ENCODE measurements around the gene IRX4.

The IRX4 gene

GRCh38 chr5:1905108-1905507 lies 22.4 kb upstream of the IRX4 start:
- peaks cover 59% of the 10 kb centered on the region for H3K27me3 Mint-ChIP-seq
- H3K9me3 Mint-ChIP-seq, result peaks cover 18% of the 10 kb centered on the region
- H3K27ac Mint-ChIP-seq, result no peak overlapping the region
- peaks cover 5% of the 10 kb centered on the region for H3K36me3 Mint-ChIP-seq
- ATAC-seq, result no peak
- H3K4me1 Mint-ChIP-seq, result no peaks in the 10 kb centered on the region
- no peak overlapping the region for H3K4me3 Mint-ChIP-seq

GRCh38 chr5:1901983-1902382 lies 19.3 kb upstream of the IRX4 start:
- H3K36me3 Mint-ChIP-seq, result peaks cover 5% of the 10 kb centered on the region
- no peak overlapping the region for H3K27ac Mint-ChIP-seq
- ATAC-seq, result no peak
- peaks cover 44% of the 10 kb centered on the region for H3K27me3 Mint-ChIP-seq
- H3K4me1 Mint-ChIP-seq, result no peaks in the 10 kb centered on the region
- peaks cover 18% of the 10 kb centered on the region for H3K9me3 Mint-ChIP-seq
- no peak overlapping the region for H3K4me3 Mint-ChIP-seq

- Mint-ChIP-seq H3K27me3 (peaks cover 50% of the 10 kb centered on the region), H3K4me1 (no peaks in the 10 kb centered on the region), H3K36me3 (peaks cover 5% of the 10 kb centered on the region), H3K9me3 (peaks cover 18% of the 10 kb centered on the region), H3K4me3 (no peak overlapping the region), H3K27ac (no peak overlapping the region)
- ATAC-seq, result no peak
These were observed 18.3 kb upstream of the IRX4 start for GRCh38 chr5:1901061-1901460.

DNA sequence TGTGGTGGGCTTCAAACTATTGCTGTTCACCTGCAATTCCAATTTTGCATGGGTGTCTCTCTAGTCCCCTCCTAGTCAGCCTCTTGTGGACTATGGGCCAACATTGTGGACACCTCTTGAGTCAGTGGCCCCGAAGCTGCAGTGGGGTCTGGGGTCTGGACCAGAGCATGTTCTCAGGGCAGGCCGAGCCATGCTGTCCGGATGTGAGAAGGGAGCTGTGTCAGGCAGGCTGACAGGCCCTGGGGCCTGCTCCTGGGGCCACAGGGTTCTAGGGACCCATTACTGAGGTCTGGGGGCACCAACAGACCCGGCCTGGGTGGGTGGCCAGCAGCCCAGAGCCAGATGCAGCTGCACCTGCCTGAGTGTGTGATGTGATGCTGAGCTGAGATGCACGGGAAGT lies 16.5 kb upstream of the IRX4 start:
- Mint-ChIP-seq H3K27ac (no peak overlapping the region), H3K4me3 (no peak overlapping the region), H3K4me1 (no peaks in the 10 kb centered on the region), H3K9me3 (peaks cover 14% of the 10 kb centered on the region), H3K27me3 (peaks cover 54% of the 10 kb centered on the region), H3K36me3 (no peaks in the 10 kb centered on the region)
- no peak for ATAC-seq

DNA sequence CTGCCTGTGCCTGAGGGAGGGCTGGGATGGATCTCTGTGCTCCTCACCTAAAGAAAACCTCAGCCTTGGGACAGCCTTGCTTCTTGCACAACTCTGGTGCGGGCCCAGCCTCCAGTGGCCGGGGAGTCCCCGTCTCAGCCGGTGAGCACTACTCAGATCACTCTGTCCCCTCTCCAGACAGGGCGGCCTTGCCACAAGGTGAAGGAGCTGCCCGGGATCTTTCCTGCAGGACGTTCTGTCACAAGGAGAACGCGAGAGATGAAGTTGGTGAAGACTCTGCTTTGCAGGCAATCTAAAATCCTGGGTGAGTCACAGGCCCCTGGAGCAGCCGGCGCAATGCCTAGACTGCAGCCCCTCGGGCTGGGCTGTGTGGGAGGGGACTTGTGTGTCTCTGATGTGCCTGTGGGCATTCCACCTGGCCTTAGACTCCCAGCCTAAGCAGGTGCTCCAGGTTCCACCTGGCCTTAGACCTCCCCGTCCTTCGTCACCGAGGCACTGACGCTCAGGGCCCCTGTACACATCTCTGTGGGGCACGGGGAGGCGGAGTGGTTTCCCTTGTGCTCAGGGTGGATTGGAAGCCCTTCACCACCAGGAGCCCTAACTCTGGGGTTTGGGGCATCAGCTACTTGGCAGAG lies 15.2 kb upstream of the IRX4 start:
- Mint-ChIP-seq H3K9me3 (peaks cover 9% of the 10 kb centered on the region), H3K4me1 (no peaks in the 10 kb centered on the region), H3K27ac (no peak overlapping the region), H3K4me3 (no peak overlapping the region), H3K27me3 (peaks cover 51% of the 10 kb centered on the region), H3K36me3 (no peaks in the 10 kb centered on the region)
- ATAC-seq, result no peak

GRCh38 chr5:1897386-1897785 lies 14.7 kb upstream of the IRX4 start:
- H3K36me3 Mint-ChIP-seq, result no peaks in the 10 kb centered on the region
- H3K27me3 Mint-ChIP-seq, result peaks cover 55% of the 10 kb centered on the region
- H3K4me3 Mint-ChIP-seq, result no peak overlapping the region
- H3K4me1 Mint-ChIP-seq, result no peaks in the 10 kb centered on the region
- H3K9me3 Mint-ChIP-seq, result peaks cover 8% of the 10 kb centered on the region
- no peak for ATAC-seq
- H3K27ac Mint-ChIP-seq, result no peak overlapping the region

DNA sequence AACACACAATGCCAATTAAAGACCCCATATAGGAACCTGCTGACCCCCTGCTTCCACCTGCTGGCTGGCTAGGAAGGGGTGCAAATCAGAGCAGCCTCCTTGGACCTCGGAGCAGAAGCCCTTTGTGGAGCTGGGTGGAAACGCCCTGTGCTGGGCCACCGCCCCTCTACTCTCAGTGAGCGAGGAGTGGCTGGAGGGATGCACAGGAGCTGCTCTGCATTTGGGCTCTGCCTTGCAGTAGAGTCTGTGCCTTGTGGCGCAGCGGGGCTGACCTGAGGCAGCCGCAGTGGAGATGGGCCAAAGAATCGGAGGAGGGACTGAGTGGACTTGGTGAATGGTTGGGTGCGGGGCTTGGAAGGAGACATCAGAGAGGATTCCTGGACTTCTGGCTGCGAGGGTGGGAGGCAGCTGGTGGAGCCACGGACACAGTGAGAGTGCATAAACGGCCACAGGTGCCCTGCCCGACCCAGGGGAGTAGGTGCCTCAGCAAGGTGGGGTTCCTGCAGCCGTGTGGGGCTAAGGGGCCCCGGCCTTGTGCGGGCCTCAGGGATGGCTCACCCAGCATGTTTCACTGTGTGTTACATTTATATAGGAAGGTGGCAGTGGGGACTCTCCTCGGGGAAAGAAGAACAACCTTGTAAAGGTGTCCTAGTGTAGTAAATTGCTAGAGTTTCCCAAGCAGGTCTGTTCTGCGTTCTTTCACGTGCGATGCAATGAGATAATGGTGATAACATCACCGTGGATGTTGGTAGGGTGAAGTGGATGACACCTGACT lies 14.1 kb upstream of the IRX4 start:
- no peaks in the 10 kb centered on the region for H3K36me3 Mint-ChIP-seq
- no peaks in the 10 kb centered on the region for H3K4me1 Mint-ChIP-seq
- ATAC-seq, result no peak
- no peak overlapping the region for H3K4me3 Mint-ChIP-seq
- H3K27ac Mint-ChIP-seq, result no peak overlapping the region
- H3K27me3 Mint-ChIP-seq, result peaks cover 60% of the 10 kb centered on the region
- peaks cover 5% of the 10 kb centered on the region for H3K9me3 Mint-ChIP-seq

DNA sequence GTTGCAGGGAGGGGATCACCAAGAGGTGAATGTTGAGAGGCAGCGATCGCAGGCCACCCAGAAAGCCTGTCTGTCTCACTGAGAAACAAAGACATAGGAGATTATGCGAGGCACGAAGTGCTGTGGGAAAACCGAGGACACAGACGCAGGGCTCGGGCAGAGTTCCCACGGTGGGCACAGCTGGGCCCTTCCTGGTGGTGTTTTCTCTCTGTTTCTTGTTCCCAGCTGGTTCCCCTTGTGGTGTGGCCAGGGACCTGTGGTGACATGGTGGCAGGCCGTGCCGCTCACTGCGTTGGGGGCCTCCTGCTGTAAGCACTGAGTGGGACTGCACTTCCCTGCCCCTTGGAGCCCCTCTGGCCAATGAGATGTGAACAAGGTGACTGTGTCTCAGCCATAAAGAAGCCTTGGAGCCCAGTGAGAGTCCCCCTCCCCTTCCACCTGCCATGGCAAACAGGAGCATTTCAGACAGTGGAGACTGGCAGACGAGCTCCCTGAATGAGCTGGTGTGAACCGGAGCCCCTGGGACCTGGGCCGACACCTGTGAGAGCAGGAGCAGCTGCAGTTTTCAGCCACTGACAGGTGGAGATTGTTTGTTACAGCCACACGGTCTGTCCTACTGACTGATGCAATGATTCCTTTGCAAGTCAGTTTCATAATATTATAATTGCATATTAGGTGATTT lies 13.2 kb upstream of the IRX4 start:
- Mint-ChIP-seq H3K4me1 (no peaks in the 10 kb centered on the region), H3K36me3 (no peaks in the 10 kb centered on the region), H3K9me3 (no peaks in the 10 kb centered on the region), H3K27ac (no peak overlapping the region), H3K27me3 (peaks cover 58% of the 10 kb centered on the region), H3K4me3 (no peak overlapping the region)
- no peak for ATAC-seq

- peaks cover 66% of the 10 kb centered on the region for H3K27me3 Mint-ChIP-seq
- no peaks in the 10 kb centered on the region for H3K4me1 Mint-ChIP-seq
- ATAC-seq, result no peak
- H3K27ac Mint-ChIP-seq, result no peak overlapping the region
- H3K4me3 Mint-ChIP-seq, result no peak overlapping the region
- H3K9me3 Mint-ChIP-seq, result no peaks in the 10 kb centered on the region
- no peaks in the 10 kb centered on the region for H3K36me3 Mint-ChIP-seq
These were observed 11.5 kb upstream of the IRX4 start for GRCh38 chr5:1894243-1894642.

- Mint-ChIP-seq H3K4me1 (no peaks in the 10 kb centered on the region), H3K4me3 (no peak overlapping the region), H3K9me3 (no peaks in the 10 kb centered on the region), H3K36me3 (no peaks in the 10 kb centered on the region), H3K27ac (no peak overlapping the region), H3K27me3 (peaks cover 71% of the 10 kb centered on the region)
- ATAC-seq, result no peak
These were observed 11.0 kb upstream of the IRX4 start for GRCh38 chr5:1893754-1894153.

- ATAC-seq, result no peak
- Mint-ChIP-seq H3K27me3 (peaks cover 79% of the 10 kb centered on the region), H3K4me3 (no peak overlapping the region), H3K36me3 (no peaks in the 10 kb centered on the region), H3K9me3 (no peaks in the 10 kb centered on the region), H3K4me1 (no peaks in the 10 kb centered on the region), H3K27ac (no peak overlapping the region)
These were observed 10.1 kb upstream of the IRX4 start for GRCh38 chr5:1892685-1893445.

DNA sequence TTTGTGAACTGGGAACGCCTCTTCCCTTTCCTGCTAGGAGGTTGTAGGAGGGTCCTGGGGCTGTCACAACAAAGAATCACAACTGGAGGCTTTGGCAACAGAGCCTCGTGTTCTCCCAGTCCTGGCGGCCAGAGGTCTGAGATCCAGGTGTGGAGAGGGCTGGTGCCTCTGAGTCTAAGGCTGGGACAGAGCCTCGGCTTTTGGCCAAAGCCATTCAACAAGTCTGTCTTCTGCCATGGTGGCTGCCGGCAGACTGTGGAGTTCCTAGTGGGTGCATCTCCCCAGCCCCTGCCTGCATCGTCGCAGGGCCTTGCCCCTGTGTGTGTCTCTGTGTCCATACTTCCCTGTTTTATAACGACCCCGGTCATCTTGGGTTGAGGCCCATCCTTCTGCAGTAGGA lies 9.5 kb upstream of the IRX4 start:
- Mint-ChIP-seq H3K36me3 (no peaks in the 10 kb centered on the region), H3K27ac (no peak overlapping the region), H3K27me3 (peaks cover 78% of the 10 kb centered on the region), H3K9me3 (no peaks in the 10 kb centered on the region), H3K4me3 (no peak overlapping the region), H3K4me1 (no peaks in the 10 kb centered on the region)
- ATAC-seq, result no peak

- Mint-ChIP-seq H3K27me3 (peaks cover 70% of the 10 kb centered on the region), H3K4me3 (no peak overlapping the region), H3K36me3 (no peaks in the 10 kb centered on the region), H3K4me1 (no peaks in the 10 kb centered on the region), H3K27ac (no peak overlapping the region), H3K9me3 (no peaks in the 10 kb centered on the region)
- ATAC-seq, result no peak
These were observed 8.7 kb upstream of the IRX4 start for GRCh38 chr5:1891391-1891790.

DNA sequence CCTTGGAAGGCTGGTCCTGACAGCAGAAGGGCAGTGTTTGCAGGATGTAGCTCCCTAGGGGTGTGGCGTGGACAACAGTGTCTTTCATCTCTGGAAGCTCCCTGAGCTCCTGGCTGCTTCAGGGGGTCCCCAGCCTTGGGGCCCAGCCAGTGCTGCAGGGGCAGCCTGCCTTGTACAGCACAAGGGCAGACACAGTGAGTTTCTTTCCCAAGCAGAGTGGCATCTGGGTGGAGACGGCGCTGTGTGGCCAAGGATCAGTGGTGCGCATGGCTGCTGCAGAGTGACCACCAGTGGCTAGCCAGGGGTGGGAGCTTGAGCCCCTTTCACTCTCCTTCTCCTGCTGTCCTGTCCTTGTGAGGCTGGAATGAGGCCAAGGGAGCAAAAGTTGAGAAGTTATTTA lies 7.6 kb upstream of the IRX4 start:
- no peak overlapping the region for H3K27ac Mint-ChIP-seq
- no peak for ATAC-seq
- H3K4me3 Mint-ChIP-seq, result no peak overlapping the region
- H3K36me3 Mint-ChIP-seq, result no peaks in the 10 kb centered on the region
- H3K4me1 Mint-ChIP-seq, result no peaks in the 10 kb centered on the region
- H3K9me3 Mint-ChIP-seq, result no peaks in the 10 kb centered on the region
- H3K27me3 Mint-ChIP-seq, result peaks cover 70% of the 10 kb centered on the region

DNA sequence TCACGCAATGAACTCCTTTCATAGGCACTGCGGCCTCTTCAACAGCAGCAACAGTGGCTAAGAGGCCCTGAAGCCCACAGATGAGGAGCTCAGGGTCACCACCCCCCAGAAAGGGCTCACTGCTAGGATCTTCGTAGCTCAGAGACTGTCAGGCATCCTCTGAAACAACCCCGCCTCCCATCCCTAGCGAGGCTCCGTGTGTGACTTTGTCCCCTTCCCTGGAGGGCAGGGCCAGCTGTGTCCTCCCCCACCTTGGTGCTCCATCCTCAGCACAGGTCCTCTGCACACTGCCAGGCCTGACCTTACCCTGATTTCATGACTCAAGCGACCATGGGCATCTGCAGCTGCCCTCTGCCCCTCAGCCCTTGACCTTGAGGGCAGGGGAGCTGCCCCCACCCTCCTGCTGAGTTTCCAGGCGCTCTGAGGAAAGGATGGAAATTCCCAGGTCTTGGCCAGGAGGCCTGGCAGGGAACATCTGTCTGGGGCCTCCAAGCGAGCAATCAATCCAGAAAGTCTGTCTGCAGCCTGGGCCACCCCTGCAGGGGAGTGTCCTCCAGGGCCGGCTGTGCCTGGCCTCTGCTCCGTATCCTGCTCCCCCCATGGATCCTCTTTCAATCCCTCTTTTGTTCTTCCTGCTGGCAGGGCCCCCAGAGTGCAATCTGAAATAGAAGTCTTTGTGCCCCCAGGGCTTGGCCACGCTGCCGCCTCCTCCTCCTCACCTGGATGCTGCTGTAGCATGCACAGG lies 6.8 kb upstream of the IRX4 start:
- ATAC-seq, result no peak
- Mint-ChIP-seq H3K36me3 (no peaks in the 10 kb centered on the region), H3K27ac (no peak overlapping the region), H3K9me3 (no peaks in the 10 kb centered on the region), H3K4me3 (no peak overlapping the region), H3K27me3 (peaks cover 73% of the 10 kb centered on the region), H3K4me1 (peaks cover 6% of the 10 kb centered on the region)

Data from stimulated activated memory B cell treated with anti-CD40 and anti-IgM and Interleukin-4, amounts not matched to agents 10 μg/mL and 1 μg/mL and 100 μg/mL, for 72 hours (primary cell).